ACC112 (cell line): ENCODE results near the gene SHH.

Source experiments
- H2AFZ ChIP-seq: fragments of 200-600 bp; sonication (generic); one replicate; pipeline ENCODE4 v1.6.0; 2017; ENCODE audit warnings: antibody characterized with exemption, low read length; ENCODE audit not compliant: unreplicated experiment
- H3K27ac ChIP-seq: fragments of 200-600 bp; sonication (generic); 2 replicates; pipeline ENCODE4 v1.5.1; 2014; ENCODE audit warnings: low read depth, mild to moderate bottlenecking, antibody characterized with exemption, low read length, moderate library complexity
- H3K27me3 ChIP-seq: fragments of 200-600 bp; sonication (generic); 2 replicates; pipeline ENCODE4 v1.6.1; 2014; ENCODE audit warnings: mild to moderate bottlenecking, antibody characterized with exemption, low read length, moderate library complexity, mixed read lengths; ENCODE audit not compliant: insufficient read depth
- H3K36me3 ChIP-seq: fragments of 200-600 bp; sonication (generic); 2 replicates; pipeline ENCODE4 v1.6.1; 2016; ENCODE audit warnings: mild to moderate bottlenecking, antibody characterized with exemption, low read length, moderate library complexity, mixed read lengths; ENCODE audit not compliant: insufficient read depth
- H3K4me1 ChIP-seq: fragments of 200-600 bp; sonication (generic); one replicate; pipeline ENCODE4 v1.6.1; 2016; ENCODE audit warnings: low read length, mixed read lengths; ENCODE audit not compliant: insufficient read depth, unreplicated experiment, control insufficient read depth
- H3K4me3 ChIP-seq: fragments of 200-600 bp; sonication (generic); 2 replicates; pipeline ENCODE4 v1.5.1; 2014; ENCODE audit warnings: mild to moderate bottlenecking, low read depth, low read length
- H3K79me2 ChIP-seq: fragments of 200-600 bp; sonication (generic); one replicate; pipeline ENCODE4 v1.6.0; 2016; ENCODE audit warnings: low read length; ENCODE audit not compliant: control insufficient read depth, unreplicated experiment, insufficient read depth

The SHH gene

GRCh38 chr7:155804897-155805825 lies 7.1 kb downstream of the SHH start:
- Histone ChIP-seq H2AFZ (peak overlapping the region; percentile 93), H3K79me2 (no peaks in the 10 kb centered on the region), H3K4me1 (peaks cover 7% of the 10 kb centered on the region), H3K4me3 (peak overlapping the region; percentile 79), H3K27ac (no peak overlapping the region), H3K36me3 (no peaks in the 10 kb centered on the region), H3K27me3 (peaks cover 93% of the 10 kb centered on the region)

DNA sequence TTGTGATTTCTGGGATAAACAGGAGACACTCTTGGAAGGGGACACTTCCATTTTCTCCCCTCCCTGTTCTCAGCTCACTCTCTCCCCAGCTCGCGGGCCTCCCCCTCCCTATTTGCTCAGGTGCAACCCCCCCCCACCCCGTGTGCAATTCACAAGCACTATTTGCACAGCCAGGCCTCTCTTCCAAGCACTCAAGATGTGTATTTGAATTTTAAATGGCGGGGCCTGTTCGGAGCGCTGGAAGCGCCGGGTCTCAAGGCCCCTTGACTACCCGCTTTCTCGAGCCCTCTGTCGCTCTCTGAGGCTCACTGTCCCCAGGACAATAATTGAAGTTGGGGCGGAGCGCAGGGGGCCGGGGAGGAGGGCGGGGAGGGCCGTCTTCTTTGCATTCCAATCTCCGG lies 7.8 kb downstream of the SHH start:
- peaks cover 93% of the 10 kb centered on the region for H3K27me3 ChIP-seq
- H3K4me1 ChIP-seq: peaks cover 6% of the 10 kb centered on the region
- no peak overlapping the region for H2AFZ ChIP-seq
- no peak overlapping the region for H3K27ac ChIP-seq
- no peaks in the 10 kb centered on the region for H3K36me3 ChIP-seq
- H3K4me3 ChIP-seq: peak overlapping the region; percentile 79
- H3K79me2 ChIP-seq: no peaks in the 10 kb centered on the region

- Histone ChIP-seq H3K4me1 (no peaks in the 10 kb centered on the region), H3K27me3 (peaks cover 93% of the 10 kb centered on the region), H3K79me2 (no peaks in the 10 kb centered on the region), H3K4me3 (peak overlapping the region; percentile 69), H3K36me3 (no peaks in the 10 kb centered on the region), H2AFZ (peak overlapping the region; percentile 38), H3K27ac (no peak overlapping the region)
These were observed 8.6 kb downstream of the SHH start for GRCh38 chr7:155803418-155804376.

- no peak overlapping the region for H3K27ac ChIP-seq
- H3K36me3 ChIP-seq: no peaks in the 10 kb centered on the region
- H3K4me1 ChIP-seq: no peaks in the 10 kb centered on the region
- no peak overlapping the region for H2AFZ ChIP-seq
- peaks cover 86% of the 10 kb centered on the region for H3K27me3 ChIP-seq
- H3K79me2 ChIP-seq: no peaks in the 10 kb centered on the region
- H3K4me3 ChIP-seq: peak overlapping the region; percentile 69
These were observed 9.3 kb downstream of the SHH start for GRCh38 chr7:155802906-155803417.

DNA sequence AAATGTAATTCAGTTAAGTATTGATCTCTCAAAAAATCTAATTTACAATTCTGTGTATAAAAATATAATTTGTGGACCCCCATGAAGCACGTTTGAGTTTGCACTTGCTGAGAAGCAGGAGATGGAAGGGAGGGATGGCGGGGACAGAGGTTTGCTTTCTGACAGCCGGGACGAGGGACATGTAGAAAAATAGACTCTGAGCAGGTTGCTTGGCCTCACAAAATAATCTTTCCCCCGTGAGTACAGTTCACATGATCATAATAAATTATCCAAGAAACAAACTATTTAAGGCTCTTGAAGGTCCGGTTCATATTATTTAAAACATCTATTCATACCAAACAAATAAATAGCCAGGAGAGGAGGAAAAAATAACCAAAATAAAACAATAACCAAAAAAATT lies 10.0 kb downstream of the SHH start:
- Histone ChIP-seq H3K27me3 (peaks cover 84% of the 10 kb centered on the region), H3K4me3 (no peak overlapping the region), H3K36me3 (no peaks in the 10 kb centered on the region), H3K27ac (no peak overlapping the region), H3K4me1 (no peaks in the 10 kb centered on the region), H3K79me2 (no peaks in the 10 kb centered on the region), H2AFZ (no peak overlapping the region)

- Histone ChIP-seq H3K4me1 (no peaks in the 10 kb centered on the region), H3K27me3 (peaks cover 77% of the 10 kb centered on the region), H2AFZ (no peak overlapping the region), H3K27ac (no peak overlapping the region), H3K36me3 (no peaks in the 10 kb centered on the region), H3K4me3 (no peak overlapping the region), H3K79me2 (no peaks in the 10 kb centered on the region)
These were observed 11.5 kb downstream of the SHH start for GRCh38 chr7:155800741-155801267.

- H3K4me3 ChIP-seq: no peak overlapping the region
- H3K4me1 ChIP-seq: no peaks in the 10 kb centered on the region
- H3K27ac ChIP-seq: no peak overlapping the region
- H2AFZ ChIP-seq: no peak overlapping the region
- H3K79me2 ChIP-seq: no peaks in the 10 kb centered on the region
- no peaks in the 10 kb centered on the region for H3K36me3 ChIP-seq
- peaks cover 78% of the 10 kb centered on the region for H3K27me3 ChIP-seq
These were observed 12.0 kb downstream of the SHH start for GRCh38 chr7:155800301-155800700.

DNA sequence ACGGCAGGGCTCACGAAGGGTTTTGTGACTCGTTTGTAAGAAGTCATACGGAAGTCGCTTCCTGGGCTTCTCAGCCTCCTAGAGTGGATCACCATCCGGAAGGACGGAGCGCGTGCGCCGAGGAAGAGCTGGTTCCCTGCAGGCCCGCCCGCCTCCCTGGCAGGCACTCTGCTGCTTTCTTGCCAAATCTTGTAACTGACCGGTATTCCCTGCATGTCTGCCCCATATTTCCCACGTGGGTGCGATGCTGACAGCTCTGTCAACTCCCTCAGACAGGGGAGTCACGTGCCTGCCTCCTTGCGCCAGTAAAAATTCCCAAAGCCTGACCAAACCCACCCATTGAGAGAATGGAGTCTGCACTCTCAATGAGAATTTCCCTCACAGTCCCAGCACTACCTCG lies 12.7 kb downstream of the SHH start:
- H3K27me3 ChIP-seq: peaks cover 76% of the 10 kb centered on the region
- no peaks in the 10 kb centered on the region for H3K79me2 ChIP-seq
- no peaks in the 10 kb centered on the region for H3K36me3 ChIP-seq
- no peaks in the 10 kb centered on the region for H3K4me1 ChIP-seq
- H3K4me3 ChIP-seq: no peak overlapping the region
- no peak overlapping the region for H3K27ac ChIP-seq
- peak overlapping the region; percentile 16 for H2AFZ ChIP-seq

- Histone ChIP-seq H3K79me2 (no peaks in the 10 kb centered on the region), H3K4me3 (no peak overlapping the region), H3K4me1 (no peaks in the 10 kb centered on the region), H3K27me3 (peaks cover 69% of the 10 kb centered on the region), H2AFZ (peak overlapping the region; percentile 16), H3K27ac (no peak overlapping the region), H3K36me3 (no peaks in the 10 kb centered on the region)
These were observed 13.4 kb downstream of the SHH start for GRCh38 chr7:155798673-155799439.
